ENCODE data around the gene SERTAD3. TPM values are rescaled to one million over a fixed set of nuclear protein-coding genes. Genes with fewer than 3 reads are reported as not detected.

Gene SERTAD3
- total and polyA plus RNA-seq, 2 donors (not counting 3 experiments of a cell fraction or from before 2014, with no cell fraction given), result 13.3 to 29.9 TPM

DNA sequence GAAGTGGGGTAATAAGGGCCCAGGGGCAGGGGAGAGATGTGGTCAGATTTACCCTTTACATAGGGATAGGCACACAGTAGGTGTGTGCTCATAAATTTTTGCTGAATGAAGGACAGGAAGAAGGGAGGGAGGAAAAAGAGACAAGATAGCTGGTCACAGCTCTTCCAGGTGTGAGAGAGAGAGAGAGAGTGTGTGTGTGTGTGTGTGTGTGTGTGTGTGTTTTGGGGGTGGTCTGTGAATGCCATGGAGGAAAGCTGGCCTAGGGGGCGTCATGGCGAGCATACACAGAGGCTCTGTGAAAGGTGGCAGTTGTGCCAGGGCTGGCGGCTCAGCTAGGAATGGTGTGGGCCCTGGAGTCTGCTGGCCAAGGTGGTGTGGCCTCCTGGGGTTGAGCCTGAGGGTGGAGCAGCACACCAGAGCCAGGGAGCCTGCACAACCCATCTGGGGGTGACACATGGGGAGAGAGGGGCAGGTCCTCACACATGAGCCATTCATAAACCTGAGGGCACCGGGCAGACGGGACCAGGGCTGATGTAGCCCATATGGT lies 25.0 kb downstream of the SERTAD3 start:
- Histone ChIP-seq H4K20me1 (replicated peaks; ENCODE audit: control insufficient read depth, extremely low read depth, insufficient read depth, low read length) (no peaks in the 10 kb centered on the region), H3K27ac (ENCODE audit: insufficient read depth, low read depth, low read length) (no peak overlapping the region), H3K4me3 (replicated peaks in 1 of 3; ENCODE audit: insufficient read depth in 1 of 3, low read depth in 1 of 3, low read length in 3 of 3) (no peak overlapping the region), H3K9ac (replicated peaks; ENCODE audit: extremely low read depth, insufficient read depth, low read length) (no peak overlapping the region), H3K9me1 (replicated peaks; ENCODE audit: control insufficient read depth, extremely low read depth, insufficient read depth, low read length) (no peaks in the 10 kb centered on the region), H3K4me2 (ENCODE audit: insufficient read depth, low read length) (no peak overlapping the region), H3K9me3 (replicated peaks; ENCODE audit: control insufficient read depth, insufficient read depth, low read length) (no peaks in the 10 kb centered on the region), H3K79me2 (ENCODE audit: control insufficient read depth, insufficient read depth, low read length) (peaks cover 20% of the 10 kb centered on the region), H3K27me3 (ENCODE audit: control insufficient read depth in 2 of 2, insufficient read depth in 2 of 2, low read length in 2 of 2) (no peaks in the 10 kb centered on the region), H3K36me3 (ENCODE audit: control insufficient read depth in 2 of 2, extremely low read depth in 1 of 2, insufficient read depth in 2 of 2, low read length in 2 of 2) (peaks cover 8 to 9% of the 10 kb centered on the region in 2 experiments), H2AFZ (ENCODE audit: low read depth, low read length) (no peak overlapping the region), H3K4me1 (ENCODE audit: control insufficient read depth, extremely low read depth, insufficient read depth, low read length) (peaks cover 21% of the 10 kb centered on the region)
- dilution Hi-C loops (cut with MboI; ENCODE audit: extremely low pct_ligation_motif_present, low sequenced_read_pairs) (no loop called here), intact Hi-C loops (cut with micrococcal nuclease) (no loop called here)
- ChIA-PET CTCF (interaction anchor here (3.7 kb wide), 1 partner anchor 46 kb away, joined by 43 read pairs; the partner anchor contains the start of genes BLVRB and SPTBN4), POLR2A (no interaction called here)
- DNase-seq (ENCODE audit: low read depth, low spot score) (no peak), FAIRE-seq (no peak)
- BruUV-seq (replicated peaks), result no TSS peak
- TF ChIP-seq FOS (IDR thresholded peaks at IDR 0.05; ENCODE audit: borderline replicate concordance, insufficient read depth, low read length) (no peak), JUN (IDR thresholded peaks at IDR 0.05; ENCODE audit: borderline replicate concordance, insufficient read depth, insufficient read length, low read depth) (no peak)

DNA sequence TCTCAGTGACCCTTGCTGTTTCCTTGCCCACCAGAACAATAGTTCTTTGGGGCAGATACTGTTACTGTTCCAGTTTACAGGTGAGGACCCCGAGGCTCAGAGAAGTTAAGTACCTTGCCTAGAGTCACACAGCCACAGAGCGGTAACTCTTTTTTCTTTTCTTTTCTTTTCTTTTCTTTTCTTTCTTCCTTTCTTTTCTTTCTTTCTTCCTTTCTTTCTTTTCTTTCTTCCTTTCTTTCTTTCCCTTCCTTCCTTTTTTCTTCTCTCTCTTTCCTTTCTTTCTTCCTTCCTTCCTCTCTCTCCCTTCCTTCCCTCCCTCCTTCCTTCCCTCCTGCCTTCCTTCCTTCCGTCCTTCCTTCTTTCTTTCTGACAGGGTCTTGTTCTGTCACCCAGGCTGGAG lies 26.1 kb downstream of the SERTAD3 start:
- Histone ChIP-seq H3K36me3 (ENCODE audit: control insufficient read depth in 2 of 2, extremely low read depth in 1 of 2, insufficient read depth in 2 of 2, low read length in 2 of 2) (peaks cover 6 to 7% of the 10 kb centered on the region in 2 experiments), H3K4me1 (ENCODE audit: control insufficient read depth, extremely low read depth, insufficient read depth, low read length) (peaks cover 19% of the 10 kb centered on the region), H3K27ac (ENCODE audit: insufficient read depth, low read depth, low read length) (no peak overlapping the region), H3K4me3 (replicated peaks in 1 of 3; ENCODE audit: insufficient read depth in 1 of 3, low read depth in 1 of 3, low read length in 3 of 3) (no peak overlapping the region), H2AFZ (ENCODE audit: low read depth, low read length) (no peak overlapping the region), H3K27me3 (ENCODE audit: control insufficient read depth in 2 of 2, insufficient read depth in 2 of 2, low read length in 2 of 2) (no peaks in the 10 kb centered on the region), H3K4me2 (ENCODE audit: insufficient read depth, low read length) (no peak overlapping the region), H4K20me1 (replicated peaks; ENCODE audit: control insufficient read depth, extremely low read depth, insufficient read depth, low read length) (no peaks in the 10 kb centered on the region), H3K9me3 (replicated peaks; ENCODE audit: control insufficient read depth, insufficient read depth, low read length) (no peaks in the 10 kb centered on the region), H3K9me1 (replicated peaks; ENCODE audit: control insufficient read depth, extremely low read depth, insufficient read depth, low read length) (no peaks in the 10 kb centered on the region), H3K79me2 (ENCODE audit: control insufficient read depth, insufficient read depth, low read length) (peaks cover 9% of the 10 kb centered on the region), H3K9ac (replicated peaks; ENCODE audit: extremely low read depth, insufficient read depth, low read length) (no peak overlapping the region)
- dilution Hi-C loops (cut with MboI; ENCODE audit: extremely low pct_ligation_motif_present, low sequenced_read_pairs) (no loop called here), intact Hi-C loops (cut with micrococcal nuclease) (no loop called here)
- no TSS peak for BruUV-seq (replicated peaks)
- DNase-seq (ENCODE audit: low read depth, low spot score) (no peak), FAIRE-seq (no peak)
- CTCF ChIA-PET, result interaction anchor here (3.7 kb wide), 1 partner anchor 47 kb away, joined by 43 read pairs; the partner anchor contains the start of genes BLVRB and SPTBN4
- POLR2A ChIA-PET, result no interaction called here
- TF ChIP-seq GATA2 (IDR thresholded peaks at IDR 0.05; ENCODE audit: insufficient read depth, insufficient read length, low read depth, low read length) (no peak), POLR2AphosphoS5 (IDR thresholded peaks at IDR 0.05; ENCODE audit: insufficient read depth, low read depth, low read length) (no peak), EZH2 (IDR thresholded peaks at IDR 0.05; ENCODE audit: borderline replicate concordance, low read depth, low read length, severe bottlenecking) (no peak), JUN (IDR thresholded peaks at IDR 0.05; ENCODE audit: borderline replicate concordance, insufficient read depth, insufficient read length, low read depth) (no peak), FOS (IDR thresholded peaks at IDR 0.05; ENCODE audit: borderline replicate concordance, insufficient read depth, low read length) (no peak), POLR2A (IDR thresholded peaks at IDR 0.05; ENCODE audit: low read depth, low read length) (no peak), MYC (IDR thresholded peaks at IDR 0.05; ENCODE audit: low read depth, low read length) (no peak)
- TF ChIP-seq, protein P1, sequence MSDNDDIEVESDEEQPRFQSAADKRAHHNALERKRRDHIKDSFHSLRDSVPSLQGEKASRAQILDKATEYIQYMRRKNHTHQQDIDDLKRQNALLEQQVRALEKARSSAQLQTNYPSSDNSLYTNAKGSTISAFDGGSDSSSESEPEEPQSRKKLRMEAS (IDR thresholded peaks at IDR 0.05; ENCODE audit: insufficient read depth, insufficient read length), result no peak
- TF ChIP-seq, protein P2, sequence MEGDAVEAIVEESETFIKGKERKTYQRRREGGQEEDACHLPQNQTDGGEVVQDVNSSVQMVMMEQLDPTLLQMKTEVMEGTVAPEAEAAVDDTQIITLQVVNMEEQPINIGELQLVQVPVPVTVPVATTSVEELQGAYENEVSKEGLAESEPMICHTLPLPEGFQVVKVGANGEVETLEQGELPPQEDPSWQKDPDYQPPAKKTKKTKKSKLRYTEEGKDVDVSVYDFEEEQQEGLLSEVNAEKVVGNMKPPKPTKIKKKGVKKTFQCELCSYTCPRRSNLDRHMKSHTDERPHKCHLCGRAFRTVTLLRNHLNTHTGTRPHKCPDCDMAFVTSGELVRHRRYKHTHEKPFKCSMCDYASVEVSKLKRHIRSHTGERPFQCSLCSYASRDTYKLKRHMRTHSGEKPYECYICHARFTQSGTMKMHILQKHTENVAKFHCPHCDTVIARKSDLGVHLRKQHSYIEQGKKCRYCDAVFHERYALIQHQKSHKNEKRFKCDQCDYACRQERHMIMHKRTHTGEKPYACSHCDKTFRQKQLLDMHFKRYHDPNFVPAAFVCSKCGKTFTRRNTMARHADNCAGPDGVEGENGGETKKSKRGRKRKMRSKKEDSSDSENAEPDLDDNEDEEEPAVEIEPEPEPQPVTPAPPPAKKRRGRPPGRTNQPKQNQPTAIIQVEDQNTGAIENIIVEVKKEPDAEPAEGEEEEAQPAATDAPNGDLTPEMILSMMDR (IDR thresholded peaks at IDR 0.05; ENCODE audit: extremely low read depth in 1 of 2, insufficient read depth in 1 of 2, low read depth in 1 of 2, low read length in 2 of 2), result no peak

Measured in endothelial cell of umbilical vein (primary cell).